ENCODE results near the gene LYST. TPM values are rescaled to one million over a fixed set of nuclear protein-coding genes. Genes with fewer than 3 reads are reported as not detected.

The LYST gene
- total RNA-seq, 1 donor from 2014 or later = 52.1 TPM

DNA sequence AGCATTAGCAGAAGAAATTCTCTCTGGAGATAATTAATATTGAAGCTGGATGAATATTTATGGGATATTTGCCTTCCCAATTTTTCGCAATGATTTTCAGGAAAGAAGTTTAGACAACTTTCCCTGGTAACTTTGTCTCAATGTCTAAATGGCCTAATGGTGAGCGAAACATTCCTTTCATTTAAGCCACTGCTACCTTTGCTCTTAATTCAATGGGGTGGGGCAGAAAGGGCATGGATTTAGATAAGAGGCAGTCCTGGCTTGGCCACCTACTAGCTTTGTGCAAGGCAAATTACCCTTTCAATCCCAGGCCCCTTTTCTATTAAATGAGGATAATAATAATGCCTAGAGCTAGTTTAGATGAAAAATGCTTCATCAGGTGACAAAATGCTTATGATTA is 27.1 kb upstream of the LYST start:
- no peak for DNase-seq (ENCODE audit: extremely low spot score in 2 of 2)
- Histone ChIP-seq H3K27me3 (no peaks in the 10 kb centered on the region), H3K4me3 (no peak overlapping the region), H3K36me3 (no peaks in the 10 kb centered on the region), H3K27ac (no peak overlapping the region), H3K9me3 (no peaks in the 10 kb centered on the region), H3K4me1 (no peaks in the 10 kb centered on the region)
- TF ChIP-seq CTCF (IDR thresholded peaks at IDR 0.05) = no peak
- intact Hi-C loops (cut with DNase I) = no loop called here

DNA sequence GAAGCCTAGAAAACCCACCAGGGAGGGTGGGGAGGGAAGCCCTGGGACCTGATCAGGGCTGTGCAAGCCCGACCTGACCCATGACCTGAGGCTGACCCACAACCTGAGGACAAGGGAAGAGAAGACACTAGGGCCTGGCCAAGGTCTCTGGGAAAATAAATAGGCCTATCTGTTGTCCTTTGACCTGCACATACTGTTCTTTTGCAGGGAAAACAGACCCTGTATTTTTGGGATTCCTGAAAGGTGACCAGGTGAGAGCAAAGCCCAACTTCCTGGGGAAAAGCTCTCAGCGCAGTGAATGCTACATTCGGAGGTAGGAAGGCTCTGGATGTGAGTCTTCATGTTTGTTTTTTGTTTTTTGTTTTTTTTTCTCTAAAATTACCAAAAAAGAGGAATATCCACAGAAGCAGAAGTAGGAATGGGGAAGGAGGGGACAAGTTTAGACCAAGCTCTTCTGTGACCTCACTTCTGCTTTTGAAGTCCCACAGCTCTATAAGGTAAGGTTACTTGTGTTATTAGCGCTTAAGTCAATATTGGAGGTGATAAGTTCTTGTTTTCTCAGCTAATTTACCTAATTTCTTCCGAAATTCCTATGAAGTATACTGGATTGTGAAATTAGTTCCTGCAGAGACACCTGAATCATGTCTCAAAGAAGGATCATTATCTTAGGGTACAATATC is 26.2 kb upstream of the LYST start:
- H3K9me3 ChIP-seq = no peaks in the 10 kb centered on the region
- TF ChIP-seq POLR2A (IDR thresholded peaks at IDR 0.05) (no peak), CTCF (IDR thresholded peaks at IDR 0.05) (no peak), POLR2AphosphoS5 (IDR thresholded peaks at IDR 0.05; ENCODE audit: insufficient read depth in 1 of 2, low read depth in 1 of 2) (no peak)
- no peak overlapping the region for H3K4me3 ChIP-seq
- H3K4me1 ChIP-seq = no peaks in the 10 kb centered on the region
- no peak for DNase-seq (ENCODE audit: extremely low spot score in 2 of 2)
- intact Hi-C loops (cut with DNase I) = no loop called here
- H3K27ac ChIP-seq = no peak overlapping the region
- H3K27me3 ChIP-seq = no peaks in the 10 kb centered on the region
- H3K36me3 ChIP-seq = no peaks in the 10 kb centered on the region

GRCh38 chr1:235892202-235892601 is 25.5 kb upstream of the LYST start:
- Histone ChIP-seq H3K27ac (no peak overlapping the region), H3K4me3 (no peak overlapping the region), H3K27me3 (no peaks in the 10 kb centered on the region), H3K9me3 (no peaks in the 10 kb centered on the region), H3K4me1 (no peaks in the 10 kb centered on the region), H3K36me3 (no peaks in the 10 kb centered on the region)
- intact Hi-C loops (cut with DNase I) = no loop called here
- TF ChIP-seq CTCF (IDR thresholded peaks at IDR 0.05) (no peak), POLR2A (IDR thresholded peaks at IDR 0.05) (no peak), POLR2AphosphoS5 (IDR thresholded peaks at IDR 0.05; ENCODE audit: insufficient read depth in 1 of 2, low read depth in 1 of 2) (no peak)
- DNase-seq (ENCODE audit: extremely low spot score in 2 of 2) = no peak

- H3K4me3 ChIP-seq = no peak overlapping the region
- no peak for DNase-seq (ENCODE audit: extremely low spot score in 2 of 2)
- H3K27ac ChIP-seq = no peak overlapping the region
- intact Hi-C loops (cut with DNase I) = loop anchor here (10.0 kb wide), 1 partner anchor 77 kb away; no protein-coding TSS in a partner anchor
- peaks cover 7% of the 10 kb centered on the region for H3K4me1 ChIP-seq
- no peaks in the 10 kb centered on the region for H3K36me3 ChIP-seq
- no peaks in the 10 kb centered on the region for H3K27me3 ChIP-seq
- TF ChIP-seq POLR2AphosphoS5 (IDR thresholded peaks at IDR 0.05; ENCODE audit: insufficient read depth in 1 of 2, low read depth in 1 of 2) = no peak
- no peak for TF ChIP-seq CTCF (IDR thresholded peaks at IDR 0.05)
- no peak for TF ChIP-seq POLR2A (IDR thresholded peaks at IDR 0.05)
- H3K9me3 ChIP-seq = no peaks in the 10 kb centered on the region
These were observed 21.5 kb upstream of the LYST start for GRCh38 chr1:235888119-235888643.

DNA sequence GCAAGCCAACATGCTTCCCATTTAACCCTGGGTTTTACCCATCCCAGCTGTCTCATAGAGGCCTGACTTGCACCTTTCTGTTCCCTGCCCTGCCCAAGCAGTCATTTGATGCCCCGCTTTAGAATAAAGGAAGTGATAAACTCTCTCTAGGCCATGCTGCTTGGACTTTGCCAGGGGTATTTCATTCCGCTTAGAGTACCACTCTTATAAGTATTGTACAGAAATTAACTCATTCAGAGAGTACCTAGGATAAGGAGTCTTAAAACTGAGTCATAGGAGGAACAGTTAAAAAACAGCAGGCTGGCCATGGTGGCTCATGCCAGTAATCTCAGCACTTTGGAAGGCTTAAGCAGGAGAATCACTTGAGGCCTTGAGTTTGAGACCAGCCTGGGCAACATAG is 21.0 kb upstream of the LYST start:
- no peak overlapping the region for H3K4me3 ChIP-seq
- no peaks in the 10 kb centered on the region for H3K36me3 ChIP-seq
- H3K27me3 ChIP-seq = no peaks in the 10 kb centered on the region
- H3K4me1 ChIP-seq = peaks cover 12% of the 10 kb centered on the region
- TF ChIP-seq CTCF (IDR thresholded peaks at IDR 0.05) = no peak
- no peak for TF ChIP-seq POLR2A (IDR thresholded peaks at IDR 0.05)
- TF ChIP-seq POLR2AphosphoS5 (IDR thresholded peaks at IDR 0.05; ENCODE audit: insufficient read depth in 1 of 2, low read depth in 1 of 2) = no peak
- H3K9me3 ChIP-seq = no peaks in the 10 kb centered on the region
- no peak overlapping the region for H3K27ac ChIP-seq
- intact Hi-C loops (cut with DNase I) = loop anchor here (10.0 kb wide), 1 partner anchor 77 kb away; no protein-coding TSS in a partner anchor
- DNase-seq (ENCODE audit: extremely low spot score in 2 of 2) = no peak
